ENCODE results near the gene GOLGA8B.
A peak's percentile ranks its signal among the peaks of the same experiment; 100 is the strongest.
"Not testable (repeated sequence)": the region's sequence is repeated elsewhere in the genome, so short reads cannot be mapped to it uniquely, and the experiment has no call there.

GOLGA8B gene

DNA sequence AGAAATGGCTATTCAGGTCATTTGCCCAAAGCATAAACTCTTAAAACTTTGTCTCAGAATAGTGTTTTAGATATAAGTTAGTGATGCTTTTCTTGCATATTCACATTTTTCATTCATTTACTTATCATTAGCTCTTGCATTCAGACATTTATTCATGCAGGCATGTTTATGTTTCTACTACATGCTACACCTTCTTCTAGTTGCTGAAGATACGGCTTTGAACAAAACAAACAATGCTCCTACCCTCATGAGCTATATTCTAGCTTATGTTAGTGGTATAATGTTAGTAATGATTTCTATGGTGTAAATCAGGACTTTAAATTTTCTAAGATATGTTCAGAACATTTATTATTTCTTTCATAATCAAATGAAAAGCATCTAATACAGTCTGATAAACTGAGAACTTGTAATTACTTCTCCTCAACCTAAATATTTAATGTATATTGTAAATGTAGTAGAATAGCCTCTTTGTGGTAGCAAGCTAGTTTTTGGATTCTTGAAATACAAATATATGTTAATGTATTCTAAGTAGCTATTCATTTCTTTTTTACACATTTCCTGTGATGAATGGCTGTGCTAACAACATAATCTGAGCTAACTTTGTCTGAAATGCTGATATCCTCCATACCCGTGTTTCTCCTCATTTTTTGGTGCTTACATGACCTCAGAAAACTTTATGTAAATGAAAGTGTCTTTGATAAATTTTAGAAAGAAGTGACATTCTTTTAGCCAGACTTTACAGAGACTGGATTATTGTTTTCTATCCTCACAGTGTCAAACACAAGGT is 15.5 kb upstream of the GOLGA8B start:
- DNase-seq (ENCODE audit: low spot score): no peak

DNA sequence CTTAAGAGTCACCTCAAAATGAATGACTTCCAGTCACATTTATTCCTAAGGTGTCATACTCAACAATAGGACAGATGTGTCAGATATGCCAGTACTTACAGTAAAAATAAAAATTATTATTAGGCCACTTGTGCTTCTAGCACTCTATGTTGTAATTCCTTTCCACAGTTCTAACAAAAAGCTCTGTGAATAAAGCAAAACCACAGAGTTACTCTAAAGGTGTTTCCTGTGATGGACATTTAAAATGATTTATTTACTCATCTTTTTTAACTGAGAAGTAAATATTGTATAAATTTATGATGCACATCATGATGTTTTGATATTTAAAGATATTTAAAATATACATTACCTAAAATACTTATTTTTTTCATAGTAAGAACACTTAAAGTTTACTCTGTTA is 13.9 kb upstream of the GOLGA8B start:
- no peak for DNase-seq (ENCODE audit: low spot score)

DNA sequence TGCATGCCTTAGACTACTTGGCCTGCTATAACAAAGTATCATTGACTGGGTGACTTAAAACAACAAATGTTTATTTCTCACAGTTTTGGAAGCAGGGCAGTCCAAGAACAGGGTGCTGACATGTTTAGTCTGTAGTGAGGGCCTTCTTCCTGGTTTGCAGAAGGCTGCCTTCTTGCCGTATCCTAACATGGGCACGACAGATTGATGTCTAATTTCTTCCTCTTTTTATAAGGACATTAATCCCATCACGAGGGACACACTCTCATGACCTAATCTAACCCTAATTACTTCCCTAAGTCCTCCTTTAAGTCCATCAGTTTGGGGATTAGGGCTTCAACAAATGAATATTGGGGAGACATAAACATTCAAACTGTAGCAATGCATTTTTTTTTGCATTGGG is 10.9 kb upstream of the GOLGA8B start:
- DNase-seq (ENCODE audit: low spot score): no peak

DNA sequence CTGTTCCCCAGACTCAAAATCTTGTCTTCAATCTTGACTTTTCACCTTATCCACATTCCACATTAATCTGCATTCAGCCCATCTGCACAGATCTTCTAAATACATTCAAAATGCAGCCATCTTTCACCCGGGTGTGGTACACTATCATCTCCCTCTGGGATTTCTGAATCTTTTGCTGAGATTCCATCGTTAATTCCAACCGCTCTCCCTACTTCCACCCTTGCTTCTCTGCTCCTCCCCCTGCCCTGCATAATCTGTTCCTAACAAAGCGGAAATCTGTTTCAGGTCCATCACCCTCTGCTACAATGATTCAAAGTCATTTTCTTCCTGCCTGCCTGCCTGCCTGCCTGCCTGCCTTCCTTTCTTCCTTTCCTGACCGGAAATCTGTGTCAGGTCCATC is 7.9 kb upstream of the GOLGA8B start:
- DNase-seq (ENCODE audit: low spot score): no peak

DNA sequence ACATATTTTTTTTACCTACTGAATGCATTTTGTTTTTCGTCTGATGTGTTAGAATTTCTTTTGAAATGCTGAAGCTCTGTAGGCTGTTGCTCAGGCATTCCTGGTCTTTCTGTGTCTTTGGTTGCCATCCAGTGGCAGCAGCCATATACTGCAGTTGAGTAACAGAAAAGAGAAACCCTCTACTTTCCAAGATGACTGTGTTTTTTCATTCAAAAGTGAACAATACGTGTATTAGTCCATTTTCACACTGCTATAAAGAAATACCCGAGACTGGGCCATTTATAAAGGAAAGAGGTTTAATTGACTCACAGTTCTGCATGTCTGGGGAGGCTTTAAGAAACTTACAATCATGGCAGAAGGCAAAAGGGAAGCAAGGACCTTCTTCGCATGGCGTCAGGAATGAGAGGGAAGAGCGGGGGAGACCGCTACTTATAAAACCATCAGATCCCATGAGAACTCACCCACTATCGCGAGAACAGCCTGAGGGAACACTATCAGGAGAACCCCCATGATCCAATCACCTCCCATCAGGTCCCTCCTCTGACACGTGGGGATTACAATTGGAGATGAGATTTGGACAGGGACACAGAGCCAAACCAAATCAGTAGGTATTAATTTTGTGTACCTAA is 4.7 kb upstream of the GOLGA8B start:
- DNase-seq (ENCODE audit: low spot score): peak; percentile 69

DNA sequence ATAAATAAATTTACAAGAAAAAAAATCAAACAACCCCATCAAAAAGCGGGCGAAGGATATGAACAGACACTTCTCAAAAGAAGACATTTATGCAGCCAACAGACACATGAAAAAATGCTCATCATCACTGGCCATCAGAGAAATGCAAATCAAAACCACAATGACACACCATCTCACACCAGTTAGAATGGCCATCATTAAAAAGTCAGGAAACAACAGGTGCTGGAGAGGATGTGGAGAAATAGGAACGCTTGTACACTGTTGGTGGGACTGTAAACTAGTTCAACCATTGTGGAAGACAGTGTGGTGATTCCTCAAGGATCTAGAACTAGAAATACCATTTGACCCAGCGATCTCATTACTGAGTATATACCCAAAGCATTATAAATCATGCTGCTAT is 2.5 kb upstream of the GOLGA8B start:
- DNase-seq (ENCODE audit: low spot score): not testable (repeated sequence)

DNA sequence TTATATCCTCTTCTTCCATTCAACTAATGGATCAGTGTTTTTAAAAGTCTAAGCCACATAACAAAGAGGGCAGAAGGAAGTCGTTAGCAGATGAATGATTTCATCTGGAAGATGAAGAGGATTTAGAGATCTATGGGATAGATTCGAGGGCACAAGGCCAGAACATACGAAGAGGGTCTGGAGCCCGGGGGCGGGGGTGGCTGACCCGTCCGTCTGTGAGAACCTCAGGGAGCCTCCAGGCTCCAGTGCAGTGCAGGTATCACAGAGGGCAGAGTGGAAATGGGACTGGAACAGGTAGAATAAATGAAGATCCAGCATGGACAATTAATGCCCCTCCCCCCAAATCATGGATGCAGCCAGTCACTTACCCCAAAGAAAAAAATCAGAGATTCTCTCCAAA is 1.5 kb upstream of the GOLGA8B start:
- DNase-seq (ENCODE audit: low spot score): no peak

DNA sequence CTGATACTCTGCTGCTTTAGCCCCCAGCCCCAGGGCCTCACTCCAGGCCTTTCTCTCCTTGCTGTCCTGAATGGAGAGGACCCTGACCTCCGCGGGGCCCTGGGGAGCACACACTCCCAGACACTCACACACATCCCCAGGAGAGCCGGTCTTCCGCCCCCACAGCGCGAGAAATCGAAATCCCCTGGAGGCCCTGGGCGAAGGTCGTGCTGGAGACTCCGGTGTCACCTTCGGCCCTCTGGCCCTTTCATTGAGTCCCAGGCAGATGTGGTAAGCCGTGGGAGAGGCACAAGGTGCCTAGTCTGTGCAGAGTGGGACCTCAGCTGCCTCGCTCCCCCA is 848 bp upstream of the GOLGA8B start:
- DNase-seq (ENCODE audit: low spot score): no peak

DNA sequence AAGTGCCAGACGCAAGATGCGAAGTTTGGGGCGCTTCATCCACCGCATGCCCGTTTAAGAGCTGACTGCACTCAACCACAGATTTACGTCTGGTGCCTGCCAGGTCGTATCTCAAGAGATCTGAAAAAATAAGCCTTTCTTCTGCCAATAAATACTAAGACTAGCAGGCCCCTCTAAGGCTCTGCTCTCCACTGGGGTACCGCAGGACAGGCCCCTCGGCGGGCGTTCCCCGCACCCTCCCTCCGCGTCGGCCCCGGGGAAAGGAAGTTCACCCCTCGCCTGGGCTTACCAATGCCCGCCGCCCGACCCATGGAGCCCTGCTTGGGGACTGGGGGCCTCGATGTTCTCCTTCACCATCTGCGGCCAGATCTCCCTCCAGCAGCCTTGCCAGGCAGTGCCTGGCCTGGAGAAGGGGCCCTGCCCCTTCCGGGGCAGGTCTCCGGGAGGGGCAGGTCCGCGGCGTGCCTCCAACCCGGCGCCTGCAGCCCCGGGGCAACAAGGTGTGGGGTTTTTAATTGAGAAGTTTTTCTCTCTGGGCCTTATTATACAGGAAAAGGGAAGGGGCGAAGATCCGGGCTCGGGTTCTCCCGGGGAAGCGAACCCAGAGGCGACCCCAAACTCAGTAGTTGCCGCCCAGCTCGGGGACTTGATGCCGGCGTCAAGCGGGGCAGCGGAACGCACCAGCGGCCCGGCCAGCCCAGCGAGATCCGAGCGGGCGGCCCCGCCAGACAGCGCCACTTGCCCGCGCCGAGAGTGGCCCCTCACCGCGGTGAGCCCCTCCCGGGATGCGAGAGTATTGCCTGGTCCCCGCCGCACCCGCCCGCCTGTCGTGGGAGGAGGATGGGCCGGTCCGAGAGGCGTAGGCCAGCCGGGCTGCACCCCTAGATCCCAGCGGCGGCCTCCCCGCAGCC is 735 bp downstream of the GOLGA8B start:
- peak; percentile 23 for DNase-seq (ENCODE audit: low spot score)

DNA sequence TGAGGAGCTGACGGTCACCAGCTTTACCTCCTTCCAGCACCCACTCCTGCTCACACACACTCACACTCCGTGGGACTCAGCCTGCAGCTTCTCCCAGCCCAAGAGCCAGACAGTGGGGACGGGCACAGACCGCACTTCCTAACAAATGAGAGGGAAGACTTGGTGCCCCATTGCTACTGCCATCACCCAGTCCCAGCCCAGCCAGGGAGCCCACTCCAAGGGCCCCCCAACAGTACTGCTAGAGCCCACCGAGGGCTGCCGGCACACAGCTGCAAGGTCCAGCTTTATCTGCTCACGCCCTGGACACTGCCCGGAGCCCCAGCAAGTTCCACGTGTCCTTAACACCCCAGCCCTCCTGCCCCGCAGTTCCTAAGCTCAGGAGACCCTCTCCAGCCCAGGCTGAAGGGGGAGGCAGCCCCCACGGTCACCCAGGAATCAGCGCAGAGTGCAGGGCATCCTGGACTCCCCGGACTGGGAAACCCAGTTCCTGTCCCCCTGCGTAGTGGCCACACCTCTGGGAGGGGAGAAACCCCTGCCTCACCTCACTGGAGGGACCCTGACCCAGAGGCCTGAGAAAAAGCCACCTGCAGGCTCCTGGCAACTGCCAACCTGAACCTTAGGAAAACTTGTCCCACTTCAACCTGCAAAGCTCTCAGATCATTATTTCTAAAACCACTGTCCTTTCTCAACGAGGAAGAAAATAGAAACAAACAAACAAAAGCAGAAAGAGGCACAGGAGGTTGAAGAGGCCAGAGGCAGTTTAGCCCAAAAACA is 1.6 kb downstream of the GOLGA8B start:
- DNase-seq (ENCODE audit: low spot score): not testable (repeated sequence)

DNA sequence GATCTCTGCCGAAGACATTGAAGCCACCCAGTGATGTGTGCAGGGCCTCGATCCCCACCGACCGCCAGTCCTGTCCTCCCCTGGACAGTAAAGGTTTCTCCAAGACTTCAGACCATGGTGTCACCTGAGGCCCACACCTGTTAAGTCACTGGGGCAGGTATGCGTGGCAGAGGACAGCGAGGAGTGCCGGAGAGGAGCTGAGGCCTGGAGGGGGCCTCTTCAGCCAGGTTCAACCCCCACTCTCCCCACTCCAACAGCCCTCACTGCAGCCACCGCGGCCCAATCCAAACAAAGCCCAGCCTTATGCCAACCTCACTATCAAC is 2.4 kb downstream of the GOLGA8B start:
- DNase-seq (ENCODE audit: low spot score): no peak

DNA sequence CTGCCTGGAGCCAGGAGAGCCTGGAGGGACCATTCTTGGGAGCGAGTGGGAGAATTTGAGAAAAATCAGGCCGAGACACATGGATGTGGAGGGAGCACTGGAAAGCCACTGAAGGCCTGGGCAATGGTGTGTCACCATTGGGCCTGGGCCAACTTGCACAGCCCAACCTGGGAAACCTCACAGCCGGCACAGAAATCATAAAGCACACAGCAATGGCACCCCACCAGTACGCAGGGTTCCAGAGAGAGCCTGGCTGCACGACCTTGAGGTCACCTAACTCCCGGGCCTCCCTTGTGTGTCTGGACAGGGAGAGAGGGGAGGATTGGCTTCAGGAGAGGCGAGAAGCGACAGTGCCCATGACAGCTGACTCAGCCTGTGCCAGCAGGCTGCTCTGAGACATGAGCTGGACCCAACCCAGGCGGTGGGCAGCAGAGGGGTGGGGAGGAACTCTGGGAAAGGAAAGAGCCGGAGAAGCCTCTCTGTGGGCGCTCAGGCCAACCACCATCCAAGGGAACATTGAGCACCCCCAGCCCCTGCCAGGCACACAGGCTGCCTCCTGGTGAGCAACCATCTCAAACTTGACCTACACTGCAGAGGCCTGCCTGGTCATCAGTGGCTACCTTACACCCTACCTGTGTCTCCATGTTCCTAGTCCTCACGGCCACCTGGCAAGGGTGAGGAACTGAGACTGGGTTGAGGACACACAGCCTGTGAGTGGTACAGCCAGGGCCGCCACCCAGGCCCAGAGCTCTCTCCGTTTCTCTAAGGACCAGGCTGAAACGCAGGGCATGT is 3.0 kb downstream of the GOLGA8B start:
- not testable (repeated sequence) for DNase-seq (ENCODE audit: low spot score)

DNA sequence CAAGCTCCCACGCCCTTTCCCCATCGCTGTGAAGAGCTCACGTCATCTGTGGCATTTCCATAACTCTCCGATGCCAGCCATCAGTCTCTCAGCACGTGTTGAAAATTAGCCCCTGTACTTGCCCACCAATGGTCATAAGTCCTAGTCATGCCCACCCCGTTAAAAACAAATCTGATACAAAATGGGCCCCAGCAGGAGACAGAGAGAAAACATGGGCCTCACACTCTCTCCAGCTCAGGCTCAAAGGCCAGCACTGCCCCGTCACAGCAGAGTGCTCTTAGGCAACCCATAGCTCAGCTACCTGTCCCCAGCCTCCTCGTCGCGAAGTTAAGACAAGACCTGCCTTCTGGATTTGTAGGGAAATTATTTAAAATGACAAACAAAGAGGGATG is 5.2 kb downstream of the GOLGA8B start:
- DNase-seq (ENCODE audit: low spot score): no peak

DNA sequence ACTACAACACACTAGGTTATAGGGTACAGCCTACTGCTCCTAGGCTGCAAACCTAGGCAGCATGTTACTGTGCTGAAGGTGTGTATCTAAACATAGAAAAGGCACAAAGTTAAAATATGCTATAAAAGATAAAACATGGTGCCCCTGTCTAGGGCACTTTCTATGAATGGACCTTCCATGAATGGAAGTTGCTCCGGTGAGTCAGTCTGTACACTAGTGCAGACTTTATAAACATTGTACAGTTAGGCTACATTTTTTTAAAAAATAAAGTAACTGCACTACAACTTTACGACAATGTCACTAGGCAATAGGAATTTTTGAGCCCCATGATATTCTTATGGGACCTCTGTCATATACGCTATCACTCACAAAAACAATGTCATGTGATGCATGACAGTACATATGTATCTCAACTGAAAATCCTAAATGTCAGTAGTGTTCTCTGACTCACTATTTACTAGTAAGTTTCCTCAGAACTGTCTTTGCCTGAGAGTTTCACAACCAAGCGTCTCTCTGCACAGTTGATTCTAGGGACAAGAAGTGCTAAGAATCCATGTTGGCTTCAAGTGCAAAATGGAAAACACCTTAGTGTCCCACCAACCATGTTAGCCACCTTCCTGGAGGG is 5.7 kb downstream of the GOLGA8B start:
- DNase-seq (ENCODE audit: low spot score): not testable (repeated sequence)

DNA sequence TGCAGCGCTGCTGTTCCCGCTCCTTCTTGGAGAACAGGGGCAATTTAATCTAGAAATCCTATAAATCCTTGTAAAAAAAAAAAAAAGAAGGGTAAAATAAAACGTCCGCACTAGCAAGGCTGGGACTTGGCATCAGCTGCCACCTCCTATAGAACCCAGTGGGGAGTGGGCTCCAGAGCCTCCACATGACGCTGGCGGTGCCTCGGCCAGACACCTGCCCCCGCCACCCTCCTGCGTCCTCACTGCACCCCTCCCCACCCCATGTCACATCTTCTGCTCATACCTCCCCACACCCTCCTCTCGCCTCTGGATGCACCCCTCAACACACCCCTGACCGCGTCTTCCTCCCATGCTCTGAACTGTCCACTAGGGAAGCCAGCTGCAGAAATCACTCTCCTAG is 8.4 kb downstream of the GOLGA8B start:
- DNase-seq (ENCODE audit: low spot score): not testable (repeated sequence)

DNA sequence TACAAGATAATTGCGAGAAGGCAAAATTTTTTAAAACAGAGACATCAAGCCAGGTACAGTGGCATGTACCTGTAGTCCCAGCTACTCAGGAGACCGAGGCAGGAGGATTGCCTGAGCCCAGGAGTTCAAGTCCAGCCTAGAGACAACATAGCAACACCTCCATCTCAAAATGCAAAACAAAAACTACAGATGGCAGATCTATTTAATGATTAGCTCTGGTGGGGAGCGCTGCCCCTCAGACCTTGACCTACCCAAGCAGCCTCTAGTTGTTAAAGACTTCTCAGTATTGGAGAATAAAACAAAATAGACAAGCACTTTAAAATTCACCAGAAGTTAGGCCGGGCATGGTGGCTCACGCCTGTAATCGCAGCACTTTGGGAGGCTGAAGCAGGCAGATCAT is 10.5 kb downstream of the GOLGA8B start:
- not testable (repeated sequence) for DNase-seq (ENCODE audit: low spot score)

DNA sequence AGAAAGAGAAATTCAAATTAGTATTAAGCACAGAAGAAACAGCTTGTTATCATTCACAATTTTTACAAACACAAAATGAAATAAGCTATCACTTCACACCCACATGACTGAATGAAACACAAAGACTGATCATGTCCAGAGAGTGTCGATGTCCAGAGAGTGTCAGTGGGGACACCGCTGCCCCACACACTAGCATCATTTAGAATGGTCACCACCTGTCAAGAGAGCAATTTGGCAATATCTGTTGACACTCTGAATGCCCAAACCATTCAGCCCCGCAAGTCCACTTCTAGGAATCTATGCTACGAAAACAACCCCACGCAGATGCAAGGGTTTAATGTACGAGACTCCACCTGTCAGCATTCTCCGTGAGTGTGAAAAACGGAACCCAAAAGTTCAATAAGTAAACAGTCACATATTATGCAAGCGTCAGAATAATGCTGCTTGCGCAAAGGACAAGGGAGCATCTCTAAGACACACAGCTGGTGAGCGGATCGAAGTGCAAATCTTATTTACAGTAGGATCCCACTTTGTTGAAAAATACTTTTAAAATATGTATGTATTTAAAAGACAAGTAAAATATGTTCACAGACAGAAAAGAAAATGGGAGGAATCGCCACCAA is 11.3 kb downstream of the GOLGA8B start:
- DNase-seq (ENCODE audit: low spot score): not testable (repeated sequence)

DNA sequence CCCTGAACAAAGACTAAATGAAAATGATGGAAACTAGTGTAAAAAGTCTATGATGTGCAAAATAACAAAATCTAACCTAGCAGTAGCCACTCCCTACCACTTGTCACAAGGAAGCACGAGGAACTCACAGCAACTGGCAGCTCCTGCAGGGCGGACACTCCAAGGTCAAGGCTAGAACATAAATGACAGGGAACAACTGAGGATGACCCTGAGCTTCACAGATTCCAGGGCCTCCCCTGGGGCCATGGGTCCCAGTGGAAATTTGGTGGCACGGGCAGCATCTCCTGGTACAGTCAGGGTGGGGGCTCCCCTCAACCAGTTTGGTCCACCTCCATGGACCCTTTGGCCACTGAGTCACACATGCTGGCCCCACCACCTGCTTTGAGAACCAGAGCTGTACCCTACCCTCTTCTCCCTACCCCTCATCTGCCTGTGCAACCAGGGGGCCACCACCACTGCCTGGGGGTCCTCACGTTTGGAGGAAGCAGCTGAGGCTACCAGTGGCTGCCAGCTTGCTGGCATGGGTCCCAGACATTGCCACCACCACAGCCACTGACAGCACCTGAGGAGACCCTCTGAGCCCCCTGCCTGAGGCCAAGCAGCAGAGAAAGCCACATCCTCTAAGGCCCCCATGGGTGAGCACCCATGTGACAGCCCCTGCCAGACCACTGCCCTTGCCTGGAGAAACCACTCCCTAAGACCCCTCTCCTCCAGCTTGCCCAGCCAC is 13.6 kb downstream of the GOLGA8B start:
- DNase-seq (ENCODE audit: low spot score): not testable (repeated sequence)

DNA sequence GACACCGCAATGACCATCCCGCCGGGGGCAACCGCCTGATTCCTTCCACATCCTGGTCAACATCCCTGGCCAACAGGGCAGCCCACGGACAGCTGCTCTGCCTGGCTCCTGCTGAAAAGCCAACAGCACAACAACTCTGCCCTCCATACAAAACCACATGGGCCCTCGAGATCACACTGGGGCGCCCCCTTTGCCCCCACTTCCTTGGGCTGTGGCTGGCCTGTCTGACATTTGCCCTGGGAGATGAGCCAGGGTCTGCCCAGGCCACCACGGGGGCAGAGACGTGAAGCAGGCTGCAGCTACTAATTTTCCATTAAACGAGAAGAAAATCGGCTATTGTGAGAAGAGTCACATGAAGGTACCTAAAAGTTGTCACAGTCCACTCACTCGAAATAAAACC is 16.3 kb downstream of the GOLGA8B start:
- not testable (repeated sequence) for DNase-seq (ENCODE audit: low spot score)

DNA sequence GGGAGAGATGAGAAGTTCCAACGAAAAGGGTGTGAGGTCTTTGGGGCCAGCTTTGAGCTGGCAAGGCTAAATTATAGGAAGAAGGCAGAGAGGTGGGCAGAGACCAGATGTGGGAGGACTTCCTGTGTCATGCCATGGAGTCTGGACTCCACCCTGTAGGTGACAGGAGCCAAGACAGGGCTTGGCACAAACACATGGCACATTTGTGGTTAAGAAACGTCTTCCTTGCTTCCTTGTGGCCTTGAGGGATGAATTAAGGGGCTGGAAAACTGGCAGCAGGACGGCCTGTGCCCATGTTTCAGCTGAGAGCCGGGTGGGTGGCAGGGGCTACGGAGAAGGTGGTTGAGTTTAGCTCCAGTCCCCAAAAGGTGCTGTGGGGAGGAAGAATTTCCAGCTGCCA is 18.7 kb downstream of the GOLGA8B start:
- not testable (repeated sequence) for DNase-seq (ENCODE audit: low spot score)

Measured in CD4-positive, alpha-beta T cell treated with Interleukin-6 at 100 ng/mL for 8 hours (primary cell).